Adrenal gland (tissue), 12 donors: ENCODE data around the gene CCL11. TPM values are rescaled to one million over a fixed set of nuclear protein-coding genes. Genes with fewer than 3 reads are reported as not detected.

Source experiments
- DNase-seq, 7 donors: peaks; one replicate each; pipeline ENCODE4 v3.0.0-alpha.2; 2019 to 2020
- H3K27ac ChIP-seq, 5 donors: fragments of 200-600 bp; sonication (generic) in 4 of 5; 1 replicate in 3 of 5; 2 replicates in 2 of 5; pipeline versions ENCODE4 v1.5.1 to v1.8.0; 2016 to 2020; ENCODE audit warnings: mild to moderate bottlenecking in 1 of 5
- H3K27me3 ChIP-seq: fragments of 200-600 bp; 2 replicates; pipeline ENCODE4 v1.8.0; 2021
- H3K36me3 ChIP-seq, 2 donors: fragments of 200-600 bp; replicated peaks in 1 of 2; 1 replicate in 1 of 2; 2 replicates in 1 of 2; pipeline versions ENCODE4 v1.5.1 to v1.8.0; 2018 to 2022
- H3K4me1 ChIP-seq, 2 donors: fragments of 200-600 bp; replicated peaks in 1 of 2; 1 replicate in 1 of 2; 2 replicates in 1 of 2; pipeline versions ENCODE4 v1.5.1 to v1.8.0; 2018 to 2021
- H3K4me3 ChIP-seq, 4 donors: fragments of 200-600 bp; sonication (generic) in 3 of 4; one replicate each; pipeline ENCODE4 v1.5.1; 2016 to 2018
- H3K9me3 ChIP-seq, 3 donors: fragments of 200-600 bp; sonication (generic) in 1 of 3; replicated peaks in 1 of 3; 1 replicate in 2 of 3; 2 replicates in 1 of 3; pipeline versions ENCODE4 v1.5.1 to v1.8.0; 2016 to 2021
- CTCF ChIP-seq, 6 experiments: fragments of 450-650 bp in 4 of 6; fragments of 200-600 bp in 2 of 6; sonication (generic) in 1 of 6; IDR thresholded peaks; 1 replicate in 5 of 6; 2 replicates in 1 of 6; pipeline versions ENCODE4 v1.5.1 to v1.8.0; 2016 to 2021; ENCODE audit warnings: antibody characterized with exemption in 6 of 6, mild to moderate bottlenecking in 2 of 6, moderate library complexity in 1 of 6
- POLR2A ChIP-seq, 2 donors: fragments of 450-650 bp; IDR thresholded peaks; one replicate each; pipeline ENCODE4 v1.6.1; 2017; ENCODE audit warnings: antibody characterized with exemption in 2 of 2, mild to moderate bottlenecking in 2 of 2, moderate library complexity in 1 of 2
- WGBS, 4 donors: extraction: QIAGEN DNeasy Blood & Tissue Kit in 2 of 4; methylation state at CpG; one replicate each; pipeline versions ENCODE4 v1.1.5 to v1.1.7; 2013 to 2017; 5-methylcytosine and 5-hydroxymethylcytosine counted together
- intact Hi-C, 2 donors: fragments of 100-400 bp; cut with DNase I; formaldehyde crosslinking; loops; one replicate each; pipeline versions ENCODE4 v1.14.1 to v1.15.0; 2022 to 2023
- polyA plus RNA-seq, 3 donors: library from polyadenylated mRNA; stranded (reverse); fragments of 200-250 nt in 2 of 3; fragments of 350-450 nt in 1 of 3; fragmentation: Illumina TruSeq in 1 of 3; extraction: RNeasy Lipid Tissue Mini Kit (QIAGEN cat#74804) in 1 of 3; gene quantifications; one replicate each; pipeline ENCODE4 v1.2.3, GENCODE V29; 2013 to 2014
- total RNA-seq, 9 donors: library from RNA; depleted of rRNA in 4 of 9; stranded (reverse); fragments of >200 nt in 4 of 9; fragments of 120-200 nt in 1 of 9; fragmentation: NEBNext Ultra II Directional in 1 of 9; extraction: Animal tissue kit (Norgen Biotek cat#: 25700) in 1 of 9; gene quantifications; one replicate each; pipeline versions ENCODE4 v1.1.0 to v1.2.4, GENCODE V29; 2013 to 2023
- donor health status: healthy with polysubstance abuse.
- donor health status: Bipolar disorder and iron deficiency.
- donor health status: DM: yes; HTN: yes; CAD: no.
- donor health status: DM: no; HTN: no; CAD: no.
- donor health status: DM: no; HTN: no; CAD: no.
- donor health status: DM: yes; HTN: yes; CAD: no.

Gene CCL11
- total and polyA plus RNA-seq, 12 donors: 0.24 to 0.88 (median 0.53) TPM; not detected in 7

- Histone ChIP-seq H3K27me3 (peaks cover 3% of the 10 kb centered on the region), H3K9me3 (no peaks in the 10 kb centered on the region), H3K27ac (no peak overlapping the region), H3K36me3 (no peaks in the 10 kb centered on the region), H3K4me3 (no peak overlapping the region), H3K4me1 (peaks cover 0 to 12% of the 10 kb centered on the region in 2 donors)
- WGBS, 4 donors: 75 to 85% (median 84%) methylated on average over 1 of the region's 1 CpG
- intact Hi-C loops: no loop called here
- no peak for TF ChIP-seq CTCF (IDR thresholded peaks at IDR 0.05)
- TF ChIP-seq POLR2A (IDR thresholded peaks at IDR 0.05): no peak
- no peak for DNase-seq
Measured at GRCh38 chr17:34302636-34303035, 17.1 kb downstream of the CCL11 start.

- WGBS, 4 donors: 91 to 100% (median 92%) methylated on average over 2 of the region's 2 CpGs
- DNase-seq: no peak
- intact Hi-C loops: loop anchor here in 1 of 2 donors (2.0 kb wide), 1 partner anchor 103 kb away; no protein-coding TSS in a partner anchor
- H3K4me3 ChIP-seq: no peak overlapping the region
- H3K9me3 ChIP-seq: no peaks in the 10 kb centered on the region
- no peak overlapping the region for H3K27ac ChIP-seq
- H3K27me3 ChIP-seq: peaks cover 2% of the 10 kb centered on the region
- no peak for TF ChIP-seq CTCF (IDR thresholded peaks at IDR 0.05)
- H3K4me1 ChIP-seq: peaks cover 0 to 12% of the 10 kb centered on the region in 2 donors
- no peaks in the 10 kb centered on the region for H3K36me3 ChIP-seq
Measured at GRCh38 chr17:34303606-34304005, 18.1 kb downstream of the CCL11 start.

GRCh38 chr17:34305061-34305460 is 19.5 kb downstream of the CCL11 start:
- H3K4me3 ChIP-seq: no peak overlapping the region
- H3K36me3 ChIP-seq: no peaks in the 10 kb centered on the region
- intact Hi-C loops: loop anchor here in 1 of 2 donors (2.0 to 5.0 kb wide), 2 partner anchors 57 to 104 kb away; partner anchors contain the start of gene CCL1
- WGBS, 4 donors: 84 to 91% (median 89%) methylated on average over 4 of the region's 4 CpGs
- TF ChIP-seq CTCF (IDR thresholded peaks at IDR 0.05) (no peak), POLR2A (IDR thresholded peaks at IDR 0.05) (no peak)
- H3K27me3 ChIP-seq: no peaks in the 10 kb centered on the region
- no peak for DNase-seq
- H3K4me1 ChIP-seq: peaks cover 0 to 12% of the 10 kb centered on the region in 2 donors
- no peaks in the 10 kb centered on the region for H3K9me3 ChIP-seq
- H3K27ac ChIP-seq: no peak overlapping the region

GRCh38 chr17:34305606-34306005 is 20.1 kb downstream of the CCL11 start:
- TF ChIP-seq POLR2A (IDR thresholded peaks at IDR 0.05) (no peak), CTCF (IDR thresholded peaks at IDR 0.05) (no peak)
- H3K4me1 ChIP-seq: peaks cover 0 to 12% of the 10 kb centered on the region in 2 donors
- no peak for DNase-seq
- no peaks in the 10 kb centered on the region for H3K36me3 ChIP-seq
- H3K9me3 ChIP-seq: no peaks in the 10 kb centered on the region
- intact Hi-C loops: loop anchor here in 1 of 2 donors (2.0 to 5.0 kb wide), 2 partner anchors 57 to 105 kb away; partner anchors contain the start of gene CCL1
- H3K27ac ChIP-seq: no peak overlapping the region
- H3K27me3 ChIP-seq: no peaks in the 10 kb centered on the region
- H3K4me3 ChIP-seq: no peak overlapping the region
